ENCODE data around the gene ANKRD44. TPM values are rescaled to one million over a fixed set of nuclear protein-coding genes. Genes with fewer than 3 reads are reported as not detected.

Gene ANKRD44
- total RNA-seq, 1 donor from 2014 or later: 11.2 TPM

DNA sequence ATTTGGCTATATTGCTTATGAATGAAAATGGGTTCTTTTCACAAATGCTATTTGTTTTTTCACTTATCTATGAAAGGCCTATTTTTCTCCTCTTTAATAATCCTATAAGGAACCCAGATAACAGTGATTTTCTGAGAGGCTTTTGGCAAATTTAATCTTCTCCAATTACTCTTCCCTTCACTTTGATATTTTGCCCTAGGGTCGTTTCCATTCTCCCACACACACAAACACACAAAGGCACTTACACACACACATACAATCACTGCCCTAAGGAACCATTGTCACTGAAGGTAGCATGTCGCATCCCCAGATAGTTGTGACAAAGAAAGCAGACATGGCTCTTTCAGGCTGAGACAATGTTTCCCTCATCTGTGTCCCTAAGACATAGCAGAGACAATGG, 213.9 kb downstream of the ANKRD44 start:
- H3K4me1 Mint-ChIP-seq: peaks cover 23% of the 10 kb centered on the region

DNA sequence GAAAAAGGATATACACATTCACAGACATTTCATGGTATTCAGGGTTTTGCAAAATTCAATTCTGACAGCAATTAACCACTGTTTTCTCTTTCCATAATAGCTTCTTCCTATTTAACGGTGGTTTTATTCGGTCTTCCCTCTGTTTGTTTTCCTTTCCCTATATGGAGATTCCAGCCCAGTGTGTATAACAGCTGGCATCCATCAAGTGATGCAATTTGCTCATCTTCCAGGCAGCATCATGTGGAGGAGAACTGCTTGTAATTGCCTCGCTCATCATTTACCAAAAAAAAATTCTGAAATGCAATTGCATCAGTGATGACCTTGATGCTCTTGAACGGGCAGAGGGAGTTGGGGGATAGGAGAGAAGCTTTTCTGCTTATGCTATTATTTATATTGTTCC, 218.1 kb downstream of the ANKRD44 start:
- no peak overlapping the region for H3K4me3 Mint-ChIP-seq
- no peak for DNase-seq (ENCODE audit: low read depth, low spot score)
- H3K27ac Mint-ChIP-seq (ENCODE audit: unreplicated experiment): no peak overlapping the region
- H3K27me3 Mint-ChIP-seq (ENCODE audit: low read depth): peaks cover 2% of the 10 kb centered on the region
- no peaks in the 10 kb centered on the region for H3K9me3 Mint-ChIP-seq
- H3K36me3 Mint-ChIP-seq (ENCODE audit: low read depth): no peaks in the 10 kb centered on the region
- TF ChIP-seq, protein P1, sequence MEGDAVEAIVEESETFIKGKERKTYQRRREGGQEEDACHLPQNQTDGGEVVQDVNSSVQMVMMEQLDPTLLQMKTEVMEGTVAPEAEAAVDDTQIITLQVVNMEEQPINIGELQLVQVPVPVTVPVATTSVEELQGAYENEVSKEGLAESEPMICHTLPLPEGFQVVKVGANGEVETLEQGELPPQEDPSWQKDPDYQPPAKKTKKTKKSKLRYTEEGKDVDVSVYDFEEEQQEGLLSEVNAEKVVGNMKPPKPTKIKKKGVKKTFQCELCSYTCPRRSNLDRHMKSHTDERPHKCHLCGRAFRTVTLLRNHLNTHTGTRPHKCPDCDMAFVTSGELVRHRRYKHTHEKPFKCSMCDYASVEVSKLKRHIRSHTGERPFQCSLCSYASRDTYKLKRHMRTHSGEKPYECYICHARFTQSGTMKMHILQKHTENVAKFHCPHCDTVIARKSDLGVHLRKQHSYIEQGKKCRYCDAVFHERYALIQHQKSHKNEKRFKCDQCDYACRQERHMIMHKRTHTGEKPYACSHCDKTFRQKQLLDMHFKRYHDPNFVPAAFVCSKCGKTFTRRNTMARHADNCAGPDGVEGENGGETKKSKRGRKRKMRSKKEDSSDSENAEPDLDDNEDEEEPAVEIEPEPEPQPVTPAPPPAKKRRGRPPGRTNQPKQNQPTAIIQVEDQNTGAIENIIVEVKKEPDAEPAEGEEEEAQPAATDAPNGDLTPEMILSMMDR (conservative IDR thresholded peaks at IDR 0.05): no peak
- H3K4me1 Mint-ChIP-seq: peaks cover 43% of the 10 kb centered on the region

More for the DNA sequence above, 213.9 kb downstream of the ANKRD44 start:
- DNase-seq (ENCODE audit: low read depth, low spot score): no peak
- H3K4me3 Mint-ChIP-seq: no peak overlapping the region
- TF ChIP-seq, protein P1 (conservative IDR thresholded peaks at IDR 0.05): no peak
- peaks cover 8% of the 10 kb centered on the region for H3K27me3 Mint-ChIP-seq (ENCODE audit: low read depth)
- H3K36me3 Mint-ChIP-seq (ENCODE audit: low read depth): no peaks in the 10 kb centered on the region
- H3K27ac Mint-ChIP-seq (ENCODE audit: unreplicated experiment): peak overlapping the region; percentile 0
- H3K9me3 Mint-ChIP-seq: no peaks in the 10 kb centered on the region

DNA sequence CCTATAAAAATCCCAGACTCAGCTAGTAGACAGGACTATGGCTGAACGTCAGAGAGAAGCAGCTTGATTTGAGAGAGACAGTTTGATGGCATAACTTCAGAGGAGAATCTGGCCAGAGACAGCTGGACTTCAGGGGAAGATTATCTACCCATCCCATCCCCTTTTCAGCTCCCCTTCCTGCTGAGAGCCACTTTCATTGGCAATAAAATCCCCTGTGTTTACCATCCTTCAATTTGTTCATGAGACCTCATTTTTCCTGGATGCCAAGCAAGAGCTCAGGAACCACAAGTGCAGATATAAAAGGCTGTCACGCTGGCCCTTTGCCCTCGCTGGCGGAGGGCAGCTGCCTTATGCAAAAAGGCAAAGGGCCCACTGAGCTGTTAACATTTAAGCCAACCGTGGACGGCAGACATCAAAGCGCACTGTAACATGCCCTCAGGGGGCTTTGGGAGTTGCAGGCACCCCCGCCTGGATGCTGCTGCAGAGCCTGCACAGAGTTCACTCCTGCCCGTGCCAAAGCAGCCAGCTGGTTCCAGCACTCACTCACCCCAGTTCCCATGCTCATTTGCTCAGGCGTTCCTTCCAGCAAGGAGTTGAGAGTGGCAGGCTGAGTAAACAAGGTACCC, 219.7 kb downstream of the ANKRD44 start:
- H3K9me3 Mint-ChIP-seq: peaks cover under 1% of the 10 kb centered on the region
- DNase-seq (ENCODE audit: low read depth, low spot score): peak; percentile 25
- TF ChIP-seq, protein P1 (conservative IDR thresholded peaks at IDR 0.05): no peak
- H3K4me1 Mint-ChIP-seq: peaks cover 35% of the 10 kb centered on the region
- H3K27ac Mint-ChIP-seq (ENCODE audit: unreplicated experiment): no peak overlapping the region
- no peaks in the 10 kb centered on the region for H3K36me3 Mint-ChIP-seq (ENCODE audit: low read depth)
- no peak overlapping the region for H3K4me3 Mint-ChIP-seq
- H3K27me3 Mint-ChIP-seq (ENCODE audit: low read depth): no peaks in the 10 kb centered on the region

DNA sequence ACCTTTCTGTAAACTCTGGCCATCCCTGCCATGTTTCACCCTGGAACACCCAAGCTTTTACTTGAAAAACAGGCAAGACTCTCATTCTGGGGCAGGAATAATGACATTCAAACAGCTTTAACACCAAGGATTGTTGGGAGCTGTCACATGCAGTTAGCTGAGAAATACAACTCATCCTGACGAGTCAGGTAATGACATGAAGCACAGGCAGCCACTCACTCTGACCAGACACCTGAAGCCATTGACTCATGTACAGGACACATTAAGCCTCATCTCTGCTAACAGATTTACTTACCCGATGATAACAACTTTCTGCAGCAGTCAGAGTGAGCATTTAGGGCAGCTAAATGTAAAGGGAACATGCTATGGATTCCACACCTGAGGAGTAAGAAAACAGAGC, 220.9 kb downstream of the ANKRD44 start:
- H3K4me1 Mint-ChIP-seq: peaks cover 35% of the 10 kb centered on the region
- no peak for DNase-seq (ENCODE audit: low read depth, low spot score)
- H3K9me3 Mint-ChIP-seq: peaks cover 3% of the 10 kb centered on the region
- no peaks in the 10 kb centered on the region for H3K27me3 Mint-ChIP-seq (ENCODE audit: low read depth)
- no peak overlapping the region for H3K4me3 Mint-ChIP-seq
- no peak overlapping the region for H3K27ac Mint-ChIP-seq (ENCODE audit: unreplicated experiment)
- TF ChIP-seq, protein P1 (conservative IDR thresholded peaks at IDR 0.05): no peak
- H3K36me3 Mint-ChIP-seq (ENCODE audit: low read depth): peaks cover 2% of the 10 kb centered on the region

DNA sequence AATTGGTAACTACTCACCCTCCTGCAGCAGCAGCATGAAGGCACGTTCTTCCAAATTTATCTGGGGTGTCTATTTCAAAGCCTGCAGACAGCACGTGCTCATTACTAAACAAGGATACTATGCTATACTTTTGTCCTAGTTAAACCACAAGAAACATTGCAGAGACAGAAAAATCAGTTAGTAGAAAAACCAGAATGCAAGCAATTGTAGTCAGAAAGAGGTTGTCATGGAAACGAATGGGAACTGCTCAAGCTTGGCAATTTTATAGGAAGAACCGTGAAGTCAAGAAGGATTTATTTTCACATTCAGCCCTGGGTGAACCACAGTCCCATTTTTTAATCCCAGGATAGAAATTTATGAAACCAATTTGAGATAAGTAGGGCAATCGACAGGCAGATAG, 221.9 kb downstream of the ANKRD44 start:
- peaks cover 35% of the 10 kb centered on the region for H3K4me1 Mint-ChIP-seq
- TF ChIP-seq, protein P1 (conservative IDR thresholded peaks at IDR 0.05): no peak
- H3K36me3 Mint-ChIP-seq (ENCODE audit: low read depth): peaks cover 2% of the 10 kb centered on the region
- DNase-seq (ENCODE audit: low read depth, low spot score): no peak
- H3K9me3 Mint-ChIP-seq: peaks cover 8% of the 10 kb centered on the region
- no peak overlapping the region for H3K27ac Mint-ChIP-seq (ENCODE audit: unreplicated experiment)
- H3K4me3 Mint-ChIP-seq: no peak overlapping the region
- no peaks in the 10 kb centered on the region for H3K27me3 Mint-ChIP-seq (ENCODE audit: low read depth)

Data from neural crest cell (in vitro differentiated cells).